Esophagus muscularis mucosa (tissue), 4 donors: ENCODE data around the gene LCE3E.

ENCODE experiments used
- EP300 ChIP-seq: sonication (generic); formaldehyde crosslinking; IDR thresholded peaks from one replicate; pipeline ENCODE4 v1.6.1; 2017; ENCODE audit warnings: antibody characterized with exemption
- POLR2A ChIP-seq: fragments of 450-650 bp; IDR thresholded peaks from one replicate; pipeline ENCODE4 v1.6.1; 2017; ENCODE audit warnings: antibody characterized with exemption, moderate library complexity, mild to moderate bottlenecking, low read depth
- POLR2AphosphoS5 ChIP-seq, 2 donors: sonication (generic); formaldehyde crosslinking; IDR thresholded peaks; one replicate each; pipeline ENCODE4 v1.6.1; 2017; ENCODE audit warnings: antibody characterized with exemption in 2 of 2
- TF ChIP-seq, protein P1 (sequence below), 3 experiments: fragments of 200-600 bp in 2 of 3; fragments of 450-650 bp in 1 of 3; sonication (generic) in 2 of 3; IDR thresholded peaks; one replicate each; pipeline ENCODE4 v1.5.1; 2017 to 2019; ENCODE audit warnings: antibody characterized with exemption in 3 of 3, mild to moderate bottlenecking in 2 of 3, moderate library complexity in 1 of 3

DNA sequence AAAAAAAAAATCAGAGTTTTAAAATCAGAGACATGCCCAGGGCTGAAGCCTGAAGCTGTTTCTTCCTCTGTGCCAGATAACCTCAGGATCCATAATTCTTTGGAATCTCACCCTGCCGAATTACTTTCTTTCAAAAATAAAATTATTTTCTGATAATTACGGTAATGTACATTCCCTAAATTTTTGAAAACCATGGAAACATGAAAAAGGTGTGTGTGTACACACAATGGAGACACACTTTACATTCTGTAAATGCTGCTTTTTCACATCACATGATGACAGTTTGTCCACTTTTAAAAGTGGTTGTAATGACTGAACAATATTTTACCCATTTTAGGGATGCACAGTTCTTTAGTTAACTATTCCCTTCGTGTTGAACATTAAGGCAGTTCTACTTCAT is 30.8 kb downstream of the LCE3E start:
- TF ChIP-seq, protein P1, sequence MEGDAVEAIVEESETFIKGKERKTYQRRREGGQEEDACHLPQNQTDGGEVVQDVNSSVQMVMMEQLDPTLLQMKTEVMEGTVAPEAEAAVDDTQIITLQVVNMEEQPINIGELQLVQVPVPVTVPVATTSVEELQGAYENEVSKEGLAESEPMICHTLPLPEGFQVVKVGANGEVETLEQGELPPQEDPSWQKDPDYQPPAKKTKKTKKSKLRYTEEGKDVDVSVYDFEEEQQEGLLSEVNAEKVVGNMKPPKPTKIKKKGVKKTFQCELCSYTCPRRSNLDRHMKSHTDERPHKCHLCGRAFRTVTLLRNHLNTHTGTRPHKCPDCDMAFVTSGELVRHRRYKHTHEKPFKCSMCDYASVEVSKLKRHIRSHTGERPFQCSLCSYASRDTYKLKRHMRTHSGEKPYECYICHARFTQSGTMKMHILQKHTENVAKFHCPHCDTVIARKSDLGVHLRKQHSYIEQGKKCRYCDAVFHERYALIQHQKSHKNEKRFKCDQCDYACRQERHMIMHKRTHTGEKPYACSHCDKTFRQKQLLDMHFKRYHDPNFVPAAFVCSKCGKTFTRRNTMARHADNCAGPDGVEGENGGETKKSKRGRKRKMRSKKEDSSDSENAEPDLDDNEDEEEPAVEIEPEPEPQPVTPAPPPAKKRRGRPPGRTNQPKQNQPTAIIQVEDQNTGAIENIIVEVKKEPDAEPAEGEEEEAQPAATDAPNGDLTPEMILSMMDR (IDR thresholded peaks at IDR 0.05): no peak
- no peak for TF ChIP-seq EP300
- no peak for TF ChIP-seq POLR2A
- TF ChIP-seq POLR2AphosphoS5 (IDR thresholded peaks at IDR 0.05): no peak
